Airway epithelial cell (primary cell): ENCODE data around the gene TLR5. TPM values are rescaled to one million over a fixed set of nuclear protein-coding genes. Genes with fewer than 3 reads are reported as not detected.

ENCODE experiments used
- total RNA-seq: library from RNA; depleted of rRNA; stranded (reverse); fragments of >200 nt; gene quantifications from 2 replicates; pipeline ENCODE4 v1.2.3, GENCODE V29; 2015

The TLR5 gene
- 2.1 and 2.8 TPM in 2 replicates for total RNA-seq

GRCh38 chr1:223142795-223143536, at the start of gene TLR5:
Gene TLR5, minus strand, starts transcription at chr1:223143248. Its CDS starts 30,217 bp downstream, at chr1:223113031.

Other genes with a start within 250 kb of the TLR5 start
- 1.8 and 3.2 TPM in 2 replicates for gene SUSD4, start 220.9 kb upstream of the TLR5 start, total RNA-seq